Stimulated activated CD8-positive, alpha-beta memory T cell treated with anti-CD3 and anti-CD28 coated beads, Interleukin-4, amount 100 ng/mL, for 24 hours (primary cell): ENCODE results near the gene GSTM1.

Source experiments
- DNase-seq: peaks from one replicate; pipeline ENCODE4 v3.0.0-alpha.2; 2020; ENCODE audit warnings: low read depth

The GSTM1 gene

GRCh38 chr1:109687641-109688499 is at the start of gene GSTM1:
TSS of gene GSTM1 (plus strand) at chr1:109687817. CDS start at chr1:109687874, 57 bp downstream.
- DNase-seq = peak; percentile 75

DNA sequence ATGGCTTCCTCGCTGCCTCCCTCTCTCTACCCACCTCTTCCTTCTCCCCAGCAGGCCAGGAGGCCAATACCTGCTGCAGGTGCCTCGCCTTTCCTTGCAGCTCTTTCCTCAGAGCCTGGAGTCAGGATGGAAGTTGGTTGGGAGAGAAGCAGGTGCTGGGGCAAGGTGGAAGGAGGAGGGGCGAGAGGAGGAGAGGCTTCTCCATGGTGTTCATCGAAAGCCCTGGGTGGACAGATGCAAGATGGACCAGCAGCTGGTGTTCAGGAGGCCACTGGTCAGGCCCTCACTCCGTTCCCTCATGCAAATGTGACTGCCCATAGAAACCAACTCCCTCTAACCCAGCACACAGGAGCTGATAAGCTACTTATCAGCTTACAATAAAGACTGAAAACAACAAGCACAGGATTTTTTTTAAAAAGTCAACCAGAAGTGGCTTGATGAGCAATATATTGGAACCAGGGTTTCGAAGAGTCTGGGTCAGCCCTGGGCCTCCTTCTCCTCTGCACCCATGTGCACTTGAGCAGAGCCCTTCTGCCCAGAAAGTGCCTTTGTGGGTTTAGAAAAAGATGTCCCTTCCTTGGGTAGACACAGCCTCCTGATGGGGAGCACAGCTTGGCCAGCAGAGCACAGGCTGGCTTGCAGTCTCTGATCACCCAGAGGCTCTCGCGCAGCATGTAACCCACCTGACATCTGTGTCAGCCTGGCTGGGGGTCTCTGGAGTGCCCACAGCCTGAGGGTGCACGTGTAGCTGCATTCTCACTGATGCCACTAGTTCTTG is 48.4 kb upstream of the GSTM1 start:
- DNase-seq = no peak

DNA sequence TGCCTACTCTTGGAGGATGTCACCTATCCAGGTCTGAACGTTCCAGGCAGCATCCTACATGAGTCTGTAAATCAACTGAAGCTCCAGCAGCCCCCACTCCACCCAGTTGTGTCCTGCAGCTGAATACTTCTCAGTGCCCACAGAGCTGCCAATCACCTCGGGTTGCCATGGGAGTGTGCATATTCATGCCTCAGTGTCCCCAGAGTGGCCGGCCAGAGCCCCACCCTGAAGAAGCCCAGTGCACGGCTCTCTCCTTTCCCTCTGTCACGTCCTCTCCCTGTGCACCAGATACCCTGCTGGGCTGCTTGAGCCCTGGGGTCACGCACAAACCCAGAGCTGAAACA is 47.8 kb upstream of the GSTM1 start:
- DNase-seq = no peak

DNA sequence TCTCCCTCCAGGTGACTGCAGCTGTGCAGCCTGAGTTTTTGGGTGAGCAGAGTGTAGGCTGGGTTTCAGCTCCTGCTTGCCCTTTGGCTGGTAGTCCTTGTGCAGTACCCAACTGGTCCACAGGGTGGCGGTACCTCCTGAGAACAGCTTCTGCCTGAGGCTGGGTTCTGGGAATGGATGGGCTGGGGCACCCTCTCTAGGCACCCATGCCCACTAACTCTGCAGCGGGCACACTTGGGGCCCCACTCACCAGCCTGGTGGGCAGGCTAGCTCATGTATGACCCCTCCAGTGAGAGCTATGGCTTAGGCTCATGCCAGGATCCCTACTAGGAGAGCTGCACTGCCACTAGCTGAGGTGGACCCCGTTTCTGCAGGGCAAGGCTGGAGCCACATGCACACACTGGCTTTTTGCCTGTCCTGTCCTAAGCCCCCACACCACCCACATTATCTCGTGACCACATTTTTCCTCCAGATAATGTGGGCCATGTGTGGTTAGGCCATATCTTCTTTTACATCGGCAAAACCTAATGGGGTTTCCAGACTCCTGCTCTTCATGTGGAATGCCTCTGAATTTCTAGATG is 47.2 kb upstream of the GSTM1 start:
- DNase-seq = peak; percentile 89

GRCh38 chr1:109641078-109641740 is 46.4 kb upstream of the GSTM1 start:
- DNase-seq = no peak

DNA sequence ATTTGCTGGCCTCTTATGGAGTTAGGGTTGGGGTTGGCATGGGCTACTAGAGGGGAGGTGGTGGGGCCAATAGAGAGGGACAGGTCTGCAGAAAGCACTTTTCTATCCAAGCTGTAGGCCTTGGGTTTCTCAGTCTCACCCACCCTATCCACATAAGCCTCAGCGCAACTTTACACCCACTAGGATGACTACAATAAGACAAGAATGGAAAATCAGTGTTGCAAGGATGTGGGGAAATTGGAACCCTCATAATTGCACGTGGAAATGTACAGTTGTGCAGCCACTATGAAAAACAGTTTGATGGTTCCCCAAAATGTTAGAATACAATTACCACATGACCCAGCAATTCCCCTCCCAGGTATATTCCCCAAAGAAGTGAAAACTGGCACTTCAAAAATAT is 45.8 kb upstream of the GSTM1 start:
- DNase-seq = no peak

GRCh38 chr1:109642626-109643025 is 45.0 kb upstream of the GSTM1 start:
- no peak for DNase-seq

DNA sequence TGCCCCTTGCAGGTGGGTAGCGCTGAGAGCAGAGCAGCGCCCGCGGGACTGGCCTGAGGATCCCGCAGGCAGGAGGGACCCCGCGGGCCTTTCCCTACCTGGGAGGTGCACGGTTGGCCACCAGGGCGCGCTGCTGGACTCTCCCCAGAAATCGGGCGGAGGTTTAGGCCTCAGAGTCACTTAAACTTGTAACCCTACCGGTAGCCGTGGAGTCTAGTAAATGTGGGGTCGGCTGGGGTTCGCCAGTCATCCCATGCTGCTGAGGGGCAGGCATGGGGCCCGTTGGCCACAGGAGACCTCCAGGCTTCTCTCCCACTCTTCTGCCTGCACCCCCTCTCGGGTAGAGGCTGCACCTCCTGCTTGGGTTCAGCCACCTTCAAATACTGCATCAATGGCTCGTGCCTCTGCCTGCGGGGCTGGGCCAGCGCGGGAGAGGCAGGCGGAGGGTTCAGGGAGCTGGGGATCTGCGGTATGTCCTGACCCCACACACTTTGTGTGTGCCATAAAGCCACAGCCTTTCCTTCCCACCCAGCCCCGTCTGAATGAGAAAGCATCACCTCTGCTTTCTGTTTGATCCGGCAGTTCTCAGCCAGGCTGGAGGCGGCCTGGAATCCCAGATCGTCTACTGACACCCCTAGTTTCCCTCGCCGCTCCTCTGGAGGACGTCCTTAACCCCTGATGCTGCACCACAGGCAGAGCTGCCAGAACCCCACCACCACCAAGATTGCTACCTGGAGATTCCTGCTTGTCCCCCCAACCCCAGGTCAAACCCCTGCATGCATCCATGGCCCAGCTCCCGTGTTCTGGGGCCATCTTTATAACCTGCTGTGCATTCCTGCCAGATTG is 44.0 kb upstream of the GSTM1 start:
- peak; percentile 88 for DNase-seq

DNA sequence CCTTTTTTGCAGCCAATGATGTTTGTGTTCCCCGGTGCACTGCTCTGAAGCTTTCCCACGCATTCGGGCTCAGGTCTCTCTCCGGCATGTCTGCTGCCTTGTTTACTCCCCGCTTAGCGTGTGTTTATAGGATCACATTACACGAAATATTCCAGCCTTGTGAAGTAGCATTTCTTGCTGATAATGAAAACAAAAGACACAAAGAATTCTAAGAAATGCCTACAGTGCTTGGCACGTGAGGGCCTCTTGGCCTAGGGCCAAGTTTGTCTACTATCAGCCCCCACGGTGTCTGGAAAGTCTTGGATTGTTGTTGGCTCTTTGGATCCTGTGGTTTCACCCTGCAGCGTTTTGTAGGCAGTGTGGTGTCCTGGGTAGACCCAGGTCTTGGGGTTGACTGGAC is 42.9 kb upstream of the GSTM1 start:
- no peak for DNase-seq

GRCh38 chr1:109649491-109649914 is 38.1 kb upstream of the GSTM1 start:
- DNase-seq = no peak

GRCh38 chr1:109650609-109651008 is 37.0 kb upstream of the GSTM1 start:
- DNase-seq = no peak

DNA sequence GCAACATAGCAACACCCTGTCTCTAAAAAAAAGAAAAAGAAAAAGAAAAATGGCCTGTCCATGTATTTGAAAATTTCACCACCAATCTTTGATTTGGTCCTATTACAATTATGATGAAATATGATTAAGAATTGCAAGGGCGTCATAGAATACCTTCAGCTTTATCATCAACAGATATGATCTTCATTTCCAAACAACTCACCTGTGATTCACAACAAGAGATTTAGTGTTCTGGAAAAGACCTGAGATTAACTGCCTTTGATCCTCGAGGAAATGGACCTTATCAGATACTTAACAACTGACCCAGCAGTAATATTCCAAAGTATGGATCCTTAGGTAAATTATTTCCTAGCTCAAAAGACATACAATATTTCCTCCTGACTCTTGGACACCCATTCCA is 35.2 kb upstream of the GSTM1 start:
- DNase-seq = no peak

DNA sequence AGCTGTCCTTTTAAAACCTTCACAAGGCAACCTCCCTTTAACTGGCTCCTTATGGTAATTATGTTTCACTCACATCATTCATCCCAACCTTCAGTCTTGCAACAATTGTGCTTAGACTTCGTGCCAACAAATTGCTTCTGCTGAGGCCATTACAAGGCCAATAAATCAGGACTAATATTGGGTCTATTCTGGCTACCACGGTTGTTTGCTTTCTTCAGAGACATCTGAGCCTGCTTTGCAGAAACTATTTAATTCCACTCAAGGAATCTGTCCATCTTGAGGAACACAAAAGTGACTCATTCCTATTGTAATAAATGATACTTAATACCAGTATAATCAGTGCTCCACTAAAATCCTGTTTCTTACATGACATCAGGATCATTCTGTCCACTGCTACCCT is 34.3 kb upstream of the GSTM1 start:
- no peak for DNase-seq

DNA sequence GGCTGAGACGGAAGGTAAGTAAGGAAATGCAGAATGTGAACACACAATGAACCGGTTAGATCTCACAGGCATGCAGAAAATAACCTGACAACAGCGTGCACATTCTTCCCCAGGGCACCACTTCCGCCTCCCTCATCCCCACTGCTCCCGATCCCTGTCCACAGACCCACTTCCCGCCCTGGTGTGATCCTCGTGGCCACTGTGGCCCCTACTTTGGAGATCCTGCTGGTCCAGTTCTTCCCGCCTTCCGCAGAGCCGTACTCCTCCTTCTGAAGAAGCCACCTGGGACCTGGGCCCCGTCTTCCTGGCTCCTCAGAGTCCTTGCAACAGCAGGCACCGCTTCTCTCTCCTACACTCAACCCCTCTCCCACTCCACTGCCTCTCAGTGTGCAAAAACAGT is 33.1 kb upstream of the GSTM1 start:
- no peak for DNase-seq

DNA sequence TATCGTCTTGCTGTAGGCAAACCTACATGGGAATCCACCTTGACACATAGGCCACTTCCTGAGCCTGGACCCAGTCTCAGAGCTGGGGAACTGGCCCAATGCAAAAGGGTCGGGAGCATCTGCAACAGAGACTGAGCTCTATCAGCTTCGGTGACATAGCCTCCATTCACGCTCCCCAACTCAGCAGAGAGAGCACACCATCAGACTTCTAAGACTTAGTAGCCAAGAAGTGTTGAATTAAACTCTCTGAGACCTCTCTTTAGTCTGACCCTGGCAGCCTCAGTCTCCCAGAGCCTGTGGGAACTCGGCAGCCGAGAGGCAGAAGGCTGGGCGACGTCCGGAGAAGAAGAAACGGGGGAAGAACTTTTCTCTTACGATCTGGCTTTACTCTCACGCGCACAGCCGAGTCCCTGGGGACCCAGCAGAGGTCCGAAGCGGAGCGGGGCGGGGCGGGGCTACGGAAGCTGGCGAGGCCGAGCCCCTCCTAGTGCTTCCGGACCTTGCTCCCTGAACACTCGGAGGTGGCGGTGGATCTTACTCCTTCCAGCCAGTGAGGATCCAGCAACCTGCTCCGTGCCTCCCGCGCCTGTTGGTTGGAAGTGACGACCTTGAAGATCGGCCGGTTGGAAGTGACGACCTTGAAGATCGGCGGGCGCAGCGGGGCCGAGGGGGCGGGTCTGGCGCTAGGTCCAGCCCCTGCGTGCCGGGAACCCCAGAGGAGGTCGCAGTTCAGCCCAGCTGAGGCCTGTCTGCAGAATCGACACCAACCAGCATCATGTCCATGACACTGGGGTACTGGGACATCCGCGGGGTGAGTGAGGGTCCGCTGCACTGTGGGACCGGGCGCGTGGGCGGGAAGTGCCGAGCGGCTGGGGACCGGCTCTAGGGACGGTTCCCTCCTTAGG is 31.8 kb upstream of the GSTM1 start, which contains the start of gene GSTM4:
TSS of gene GSTM4 (plus strand) at position 485 of the 905 bp plus-strand sequence. CDS start at position 776, 291 bp downstream.
- peak; percentile 65 for DNase-seq

GRCh38 chr1:109657395-109657794 is 30.2 kb upstream of the GSTM1 start:
- DNase-seq = no peak

DNA sequence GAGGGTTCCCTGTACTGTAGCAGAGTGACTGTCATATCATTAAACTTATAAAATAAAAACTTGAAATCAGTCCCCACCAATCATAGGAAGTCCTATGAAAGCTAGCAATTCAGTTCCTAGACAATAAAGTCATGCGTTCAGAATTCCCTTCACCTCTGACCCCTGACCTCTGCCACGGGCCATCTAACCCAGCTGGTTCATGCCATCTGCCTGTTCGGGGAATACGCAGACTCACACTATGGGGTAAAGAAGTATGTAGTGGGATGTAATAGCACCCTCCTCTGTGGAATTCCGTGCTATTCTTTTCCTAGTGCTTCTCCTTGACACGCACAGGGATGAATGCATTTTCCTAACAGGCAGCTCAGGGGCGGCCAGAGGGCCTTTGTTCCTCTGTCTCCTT is 29.6 kb upstream of the GSTM1 start:
- DNase-seq = no peak

DNA sequence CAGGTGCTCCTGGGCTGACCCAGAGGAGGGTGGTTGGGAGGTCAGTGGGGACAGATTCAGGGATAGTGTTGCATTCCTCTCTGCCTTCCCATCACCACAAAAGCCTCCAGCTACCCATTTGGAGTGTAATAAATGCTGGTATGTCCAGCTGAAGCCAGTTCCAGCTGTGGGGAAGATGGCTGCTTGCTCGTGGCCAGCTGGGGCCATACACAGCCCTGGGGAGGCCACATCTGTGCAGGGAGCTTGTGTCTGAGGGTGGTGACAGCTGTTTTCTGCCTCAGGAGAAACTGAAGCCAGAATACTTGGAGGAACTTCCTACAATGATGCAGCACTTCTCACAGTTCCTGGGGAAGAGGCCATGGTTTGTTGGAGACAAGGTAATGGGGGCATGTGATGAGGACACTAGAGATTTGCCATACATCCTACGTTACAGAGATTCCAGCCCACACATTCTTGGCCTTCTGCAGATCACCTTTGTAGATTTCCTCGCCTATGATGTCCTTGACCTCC is 29.0 kb upstream of the GSTM1 start:
- DNase-seq = no peak

DNA sequence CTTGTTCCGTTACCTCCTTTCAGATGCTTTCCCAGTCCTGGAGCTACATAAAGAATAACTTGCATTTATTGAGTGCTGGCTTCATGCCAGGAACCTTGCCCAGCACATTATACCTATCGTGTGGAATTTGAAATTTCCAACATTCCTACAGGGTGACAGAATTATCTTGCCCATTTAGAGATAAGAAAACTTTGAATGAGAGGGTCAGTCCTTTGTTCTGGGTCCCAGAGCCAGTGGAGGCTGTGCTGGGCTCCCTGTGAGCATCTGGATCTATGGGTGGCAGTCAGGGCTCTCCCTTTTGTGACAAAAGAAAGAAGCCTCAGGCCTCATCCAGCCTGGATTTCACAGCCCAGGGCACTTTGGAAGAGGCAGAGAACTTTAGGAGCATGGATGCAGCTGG is 28.5 kb upstream of the GSTM1 start:
- no peak for DNase-seq
